CD4-positive, alpha-beta T cell (primary cell): ENCODE results near the gene FAM120B. TPM values are rescaled to one million over a fixed set of nuclear protein-coding genes. Genes with fewer than 3 reads are reported as not detected.

Source experiments
- ATAC-seq: fragments of 200-7000 bp; cut with Tn5 transposase; one replicate; pipeline ENCODE4 v1.10.0; 2022; ENCODE audit warnings: mild to moderate bottlenecking; ENCODE audit not compliant: poor library complexity
- CTCF ChIA-PET: fragments of 350-600 bp; sonication (Branson Sonifier 250); formaldehyde crosslinking; loops from one replicate; lab custom pipeline; 2021; ENCODE audit warnings: antibody characterized with exemption, inconsistent platforms; lab: Charles Lee
- POLR2A ChIA-PET: fragments of 350-600 bp; sonication (Branson Sonifier 250); formaldehyde crosslinking; loops from one replicate; lab custom pipeline; 2021; ENCODE audit warnings: antibody characterized with exemption, inconsistent platforms; lab: Charles Lee
- DNase-seq, 14 experiments: peaks; one replicate each; pipeline ENCODE4 v3.0.0-alpha.2; 2013 to 2020; ENCODE audit warnings: mixed read lengths in 2 of 14
- H3K27ac ChIP-seq, 2 donors: one replicate each; pipeline versions ENCODE4 v1.5.1 to v1.7.0; 2013; ENCODE audit warnings: low read length in 2 of 2, low read depth in 1 of 2, mild to moderate bottlenecking in 1 of 2
- H3K27me3 ChIP-seq, 2 experiments: 1 replicate in 1 of 2; 2 replicates in 1 of 2; pipeline versions ENCODE4 v1.6.1 to v1.7.0; 2013; ENCODE audit warnings: low read length in 2 of 2, control low read depth in 1 of 2, mild to moderate bottlenecking in 1 of 2, moderate library complexity in 1 of 2; ENCODE audit not compliant: insufficient read depth in 2 of 2, control insufficient read depth in 1 of 2
- H3K36me3 ChIP-seq: one replicate; pipeline ENCODE4 v1.6.1; 2013; ENCODE audit warnings: low read length, control low read depth; ENCODE audit not compliant: insufficient read depth
- H3K4me1 ChIP-seq: one replicate; pipeline ENCODE4 v1.6.1; 2013; ENCODE audit warnings: low read length, control low read depth; ENCODE audit not compliant: insufficient read depth
- H3K4me3 ChIP-seq: one replicate; pipeline ENCODE4 v1.5.1; 2013; ENCODE audit warnings: mild to moderate bottlenecking, low read length, moderate library complexity
- H3K9me3 ChIP-seq, 2 experiments: 1 replicate in 1 of 2; 2 replicates in 1 of 2; pipeline versions ENCODE4 v1.6.1 to v1.7.0; 2013; ENCODE audit warnings: low read length in 2 of 2, mild to moderate bottlenecking in 2 of 2, control low read depth in 1 of 2, moderate library complexity in 1 of 2; ENCODE audit not compliant: control insufficient read depth in 1 of 2, insufficient read depth in 1 of 2
- H3K27ac Mint-ChIP-seq: one replicate; pipeline ENCODE4 v1.8.0; 2020; ENCODE audit warnings: mixed read lengths
- H3K27me3 Mint-ChIP-seq: one replicate; pipeline ENCODE4 v1.8.0; 2021; ENCODE audit warnings: mixed read lengths
- H3K36me3 Mint-ChIP-seq: one replicate; pipeline ENCODE4 v1.8.0; 2021; ENCODE audit warnings: low read depth, mixed read lengths
- H3K4me1 Mint-ChIP-seq: one replicate; pipeline ENCODE4 v1.8.0; 2021; ENCODE audit warnings: low read depth, mixed read lengths
- H3K4me3 Mint-ChIP-seq: one replicate; pipeline ENCODE4 v1.8.0; 2020; ENCODE audit warnings: mild to moderate bottlenecking, mixed read lengths
- H3K9me3 Mint-ChIP-seq: one replicate; pipeline ENCODE4 v1.8.0; 2020; ENCODE audit warnings: mixed read lengths
- intact Hi-C, 2 experiments: fragments of 100-400 bp; cut with DNase I in 1 of 2; cut with micrococcal nuclease in 1 of 2; formaldehyde crosslinking; loops; one replicate each; pipeline versions ENCODE4 v1.15.1 to v1.9.0; 2023 to 2025; cut with DNase I, micrococcal nuclease
- total RNA-seq, 174 experiments: library from RNA in 2 of 174; stranded (reverse) in 2 of 174; gene quantifications; one replicate each; pipeline ENCODE4 v1.2.3 and lab custom pipeline; 2021 to 2026
- TF ChIP-seq, protein P1 (sequence below): fragments of 200-600 bp; IDR thresholded peaks from one replicate; pipeline ENCODE4 v1.8.0; 2022; ENCODE audit warnings: antibody characterized with exemption, mild to moderate bottlenecking

FAM120B gene
- total RNA-seq, 2 experiments from 2014 or later = 24.1 to 26.7 TPM

DNA sequence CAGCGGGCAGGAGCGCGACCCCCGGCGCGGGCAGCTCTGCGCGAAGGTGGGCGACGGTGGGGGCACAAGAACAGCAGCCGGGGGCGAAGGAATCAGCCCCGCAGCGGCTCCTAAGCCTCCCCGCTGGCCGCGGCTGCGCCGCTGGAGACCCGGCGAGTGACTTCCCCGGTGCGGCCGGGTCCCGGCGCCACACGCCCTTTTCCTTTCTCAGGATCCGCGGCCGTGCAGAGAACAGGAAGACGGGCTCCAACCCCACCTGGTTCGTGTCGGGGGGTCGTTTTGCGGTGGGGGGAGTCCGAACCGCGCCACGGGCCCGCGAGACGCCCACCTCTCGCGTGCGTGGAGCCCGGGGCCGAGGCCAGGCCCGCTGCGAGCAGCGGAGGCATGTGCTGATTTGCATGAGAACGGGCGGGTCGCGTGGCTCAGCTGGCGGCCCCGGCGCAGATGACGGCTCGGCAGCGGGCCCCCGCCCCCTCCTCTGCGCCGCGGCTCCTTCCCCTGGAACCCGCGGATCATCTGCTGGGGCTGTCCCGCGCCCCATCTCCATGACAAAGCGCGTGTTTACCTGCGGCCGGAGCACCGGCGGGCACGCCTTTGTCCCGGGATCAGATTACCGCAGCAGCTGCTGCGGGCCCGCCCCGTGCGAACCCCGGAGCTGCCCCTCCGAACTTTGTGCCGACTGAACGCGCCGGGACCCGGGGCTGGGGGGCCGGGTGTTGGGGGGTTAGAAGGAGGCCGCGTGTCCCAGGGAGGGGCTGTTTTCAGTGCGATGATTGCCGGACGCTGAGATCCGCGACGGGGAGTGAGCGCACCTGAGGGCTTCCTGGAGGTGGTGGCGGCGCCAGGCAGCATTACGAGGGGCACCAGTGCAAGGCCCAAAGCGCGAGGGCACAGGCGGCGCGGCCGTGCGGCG, 10.8 kb upstream of the FAM120B start:
- intact Hi-C loops = no loop called here
- Histone ChIP-seq H3K36me3 (no peaks in the 10 kb centered on the region), H3K4me3 (peak overlapping the region; percentile 44), H3K27me3 (peaks cover 69% of the 10 kb centered on the region in 2 experiments), H3K4me1 (peaks cover 59% of the 10 kb centered on the region), H3K9me3 (peaks cover 0 to 13% of the 10 kb centered on the region in 2 experiments), H3K27ac (no peak overlapping the region)
- Mint-ChIP-seq H3K4me3 (peak overlapping the region; percentile 68), H3K27me3 (peaks cover 78% of the 10 kb centered on the region), H3K36me3 (peaks cover 5% of the 10 kb centered on the region), H3K9me3 (no peaks in the 10 kb centered on the region), H3K4me1 (peaks cover 38% of the 10 kb centered on the region), H3K27ac (no peak overlapping the region)
- DNase-seq (peak in 5 of 14 experiments; percentile 22 to 77 (median 55)), ATAC-seq (peak; percentile 50)
- ChIA-PET POLR2A (interaction anchor here (1.1 to 6.7 kb wide), 2 partner anchors 11 to 24 kb away, joined by 3 to 50 read pairs; partner anchors contain the start of gene FAM120B), CTCF (no interaction called here)
- TF ChIP-seq, protein P1, sequence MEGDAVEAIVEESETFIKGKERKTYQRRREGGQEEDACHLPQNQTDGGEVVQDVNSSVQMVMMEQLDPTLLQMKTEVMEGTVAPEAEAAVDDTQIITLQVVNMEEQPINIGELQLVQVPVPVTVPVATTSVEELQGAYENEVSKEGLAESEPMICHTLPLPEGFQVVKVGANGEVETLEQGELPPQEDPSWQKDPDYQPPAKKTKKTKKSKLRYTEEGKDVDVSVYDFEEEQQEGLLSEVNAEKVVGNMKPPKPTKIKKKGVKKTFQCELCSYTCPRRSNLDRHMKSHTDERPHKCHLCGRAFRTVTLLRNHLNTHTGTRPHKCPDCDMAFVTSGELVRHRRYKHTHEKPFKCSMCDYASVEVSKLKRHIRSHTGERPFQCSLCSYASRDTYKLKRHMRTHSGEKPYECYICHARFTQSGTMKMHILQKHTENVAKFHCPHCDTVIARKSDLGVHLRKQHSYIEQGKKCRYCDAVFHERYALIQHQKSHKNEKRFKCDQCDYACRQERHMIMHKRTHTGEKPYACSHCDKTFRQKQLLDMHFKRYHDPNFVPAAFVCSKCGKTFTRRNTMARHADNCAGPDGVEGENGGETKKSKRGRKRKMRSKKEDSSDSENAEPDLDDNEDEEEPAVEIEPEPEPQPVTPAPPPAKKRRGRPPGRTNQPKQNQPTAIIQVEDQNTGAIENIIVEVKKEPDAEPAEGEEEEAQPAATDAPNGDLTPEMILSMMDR = no peak

DNA sequence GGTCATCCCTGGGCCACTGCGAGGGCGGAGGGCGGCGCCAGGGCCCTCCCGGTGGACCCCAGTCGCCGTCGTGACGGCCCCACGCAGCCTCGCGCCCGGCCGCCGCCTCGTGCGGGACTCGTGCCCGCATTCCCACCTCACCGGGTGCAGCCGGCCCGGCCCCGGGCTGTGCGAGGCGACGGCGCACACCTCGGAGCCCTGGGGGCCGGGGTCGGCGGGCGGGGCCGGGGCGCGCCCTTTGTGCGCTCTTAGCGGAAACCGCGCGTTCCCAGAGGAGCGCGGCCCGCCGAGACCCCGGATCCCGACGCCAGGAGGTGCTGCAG, 10.2 kb upstream of the FAM120B start:
- ATAC-seq (no peak), DNase-seq (peak in 1 of 14 experiments; percentile 13)
- no peak overlapping the region for H3K4me3 Mint-ChIP-seq
- Histone ChIP-seq H3K9me3 (peaks cover 0 to 18% of the 10 kb centered on the region in 2 experiments), H3K4me3 (no peak overlapping the region), H3K27me3 (peaks cover 69 to 70% of the 10 kb centered on the region in 2 experiments), H3K4me1 (peaks cover 54% of the 10 kb centered on the region), H3K36me3 (no peaks in the 10 kb centered on the region), H3K27ac (no peak overlapping the region)
- peaks cover 38% of the 10 kb centered on the region for H3K4me1 Mint-ChIP-seq
- CTCF ChIA-PET = no interaction called here
- H3K9me3 Mint-ChIP-seq = peaks cover under 1% of the 10 kb centered on the region
- no peak overlapping the region for H3K27ac Mint-ChIP-seq
- peaks cover 80% of the 10 kb centered on the region for H3K27me3 Mint-ChIP-seq
- TF ChIP-seq, protein P1 = no peak
- intact Hi-C loops = no loop called here
- POLR2A ChIA-PET = no interaction called here
- H3K36me3 Mint-ChIP-seq = peaks cover 5% of the 10 kb centered on the region

DNA sequence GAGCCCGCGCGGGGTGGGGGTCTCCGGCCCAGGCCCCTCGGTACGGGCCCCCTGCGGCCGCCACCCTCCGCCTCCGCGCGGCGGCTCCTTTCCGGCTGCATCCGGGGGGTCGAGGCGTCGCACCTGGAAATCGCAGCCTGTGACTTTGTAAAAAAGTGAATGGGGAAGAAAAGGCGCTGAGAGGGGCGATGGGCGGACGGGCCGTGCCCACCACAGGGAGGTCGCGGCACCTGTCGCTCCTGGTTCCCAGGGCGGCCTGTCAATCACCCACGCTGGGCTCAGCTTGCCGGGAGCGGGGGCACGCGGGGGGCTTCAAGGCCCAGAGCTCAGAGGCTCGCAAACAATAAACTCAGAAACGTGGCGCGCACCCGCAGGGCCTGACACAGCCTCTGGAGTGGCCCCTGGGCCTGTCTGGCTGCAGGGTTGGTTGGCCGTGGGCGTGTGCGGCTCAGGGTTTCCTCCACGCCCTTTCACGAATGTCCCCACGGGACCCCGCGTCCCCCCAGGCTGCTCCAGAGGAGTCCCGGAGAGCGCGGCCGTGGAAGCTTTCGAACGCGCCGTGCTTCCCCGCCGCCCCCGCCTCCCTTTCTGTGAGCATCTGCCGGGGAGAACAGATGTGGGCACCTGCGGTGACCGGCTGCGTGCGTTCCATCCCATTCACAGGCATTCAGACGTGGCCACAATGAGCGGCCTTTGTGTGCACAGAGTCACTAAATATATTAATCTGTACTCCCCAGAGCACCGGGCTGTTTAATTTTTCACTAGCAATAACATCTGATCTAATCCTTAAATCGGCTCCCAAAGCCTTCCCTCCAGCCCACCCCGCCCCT, 9.6 kb upstream of the FAM120B start:
- Mint-ChIP-seq H3K36me3 (peaks cover under 1% of the 10 kb centered on the region), H3K27ac (no peak overlapping the region), H3K4me1 (peaks cover 33% of the 10 kb centered on the region), H3K27me3 (peaks cover 82% of the 10 kb centered on the region), H3K9me3 (peaks cover 6% of the 10 kb centered on the region), H3K4me3 (no peak overlapping the region)
- intact Hi-C loops = no loop called here
- H3K36me3 ChIP-seq = no peaks in the 10 kb centered on the region
- no peak overlapping the region for H3K27ac ChIP-seq
- peaks cover 67 to 69% of the 10 kb centered on the region in 2 experiments for H3K27me3 ChIP-seq
- ATAC-seq (no peak), DNase-seq (peak in 1 of 14 experiments; percentile 34)
- CTCF ChIA-PET = no interaction called here
- TF ChIP-seq, protein P1 = no peak
- H3K4me3 ChIP-seq = peak overlapping the region; percentile 19
- H3K4me1 ChIP-seq = peaks cover 48% of the 10 kb centered on the region
- peaks cover 0 to 18% of the 10 kb centered on the region in 2 experiments for H3K9me3 ChIP-seq
- POLR2A ChIA-PET = interaction anchor here (1.4 kb wide), 1 partner anchor 11 kb away, joined by 4 read pairs; no protein-coding TSS in a partner anchor
